PC-9 (cell line): ENCODE data around the gene NR5A1. TPM values are rescaled to one million over a fixed set of nuclear protein-coding genes. Genes with fewer than 3 reads are reported as not detected.

ENCODE experiments used
- BruUV-seq: library from RNA; stranded (reverse); fragments of 400-500 nt; replicated peaks from 2 replicates; lab custom pipeline; 2021; lab: Mats Ljungman, UMichigan
- CTCF ChIA-PET: fragments of 300-600 bp; sonication (Branson Sonifier 250); formaldehyde crosslinking; loops from one replicate; lab custom pipeline; 2022; ENCODE audit warnings: antibody characterized with exemption; lab: Charles Lee
- POLR2A ChIA-PET: fragments of 300-600 bp; sonication (Branson Sonifier 250); formaldehyde crosslinking; loops from one replicate; lab custom pipeline; 2022; ENCODE audit warnings: antibody characterized with exemption; ENCODE audit not compliant: unreplicated experiment; lab: Charles Lee
- DNase-seq, 2 experiments: peaks; one replicate each; pipeline versions ENCODE4 v3.0.0 to v3.0.0-alpha.2; 2015 to 2022; ENCODE audit warnings: mixed read lengths in 1 of 2
- H2AFZ ChIP-seq: fragments of 200-600 bp; sonication (generic); 2 replicates; pipeline ENCODE4 v1.8.1; 2017; ENCODE audit warnings: antibody characterized with exemption
- H3F3A ChIP-seq: fragments of 200-600 bp; sonication (generic); 2 replicates; pipeline ENCODE4 v1.8.1; 2017; ENCODE audit warnings: antibody characterized with exemption, mild to moderate bottlenecking, low read depth; ENCODE audit not compliant: insufficient read depth
- H3K27ac ChIP-seq: fragments of 200-600 bp; sonication (generic); 2 replicates; pipeline ENCODE4 v1.6.1; 2016; ENCODE audit warnings: mixed run types
- H3K27me3 ChIP-seq: fragments of 200-600 bp; sonication (generic); 2 replicates; pipeline ENCODE4 v1.6.1; 2016; ENCODE audit warnings: low read depth, mixed run types; ENCODE audit not compliant: insufficient read depth
- H3K36me3 ChIP-seq: fragments of 200-600 bp; sonication (generic); 2 replicates; pipeline ENCODE4 v1.6.1; 2016; ENCODE audit warnings: low read depth, mixed run types
- H3K4me1 ChIP-seq: fragments of 200-600 bp; sonication (generic); replicated peaks from 2 replicates; pipeline ENCODE4 v1.6.1; 2016; ENCODE audit warnings: mixed run types; ENCODE audit not compliant: insufficient read depth
- H3K4me2 ChIP-seq: fragments of 200-600 bp; sonication (generic); 2 replicates; pipeline ENCODE4 v1.6.1; 2017; ENCODE audit warnings: mixed run types
- H3K4me3 ChIP-seq: fragments of 200-600 bp; sonication (generic); 2 replicates; pipeline ENCODE4 v1.6.1; 2016; ENCODE audit warnings: mixed run types
- H3K79me2 ChIP-seq: fragments of 200-600 bp; sonication (generic); 2 replicates; pipeline ENCODE4 v1.6.1; 2017; ENCODE audit warnings: low read depth, mixed run types
- H3K9me2 ChIP-seq: fragments of 200-600 bp; sonication (generic); 2 replicates; pipeline ENCODE4 v1.8.1; 2017; ENCODE audit warnings: mild to moderate bottlenecking; ENCODE audit not compliant: insufficient read depth
- H3K9me3 ChIP-seq: fragments of 200-600 bp; sonication (generic); 2 replicates; pipeline ENCODE4 v1.8.1; 2016; ENCODE audit warnings: low read depth; ENCODE audit not compliant: insufficient read depth
- H4K20me1 ChIP-seq: fragments of 200-600 bp; sonication (generic); 2 replicates; pipeline ENCODE4 v1.8.1; 2017; ENCODE audit not compliant: insufficient read depth
- EZH2 ChIP-seq: fragments of 200-600 bp; sonication (generic); IDR thresholded peaks from 2 replicates; pipeline ENCODE4 v1.8.0; 2017; ENCODE audit warnings: antibody characterized with exemption, low read depth
- intact Hi-C: fragments of 100-400 bp; cut with micrococcal nuclease; formaldehyde crosslinking; loops from one replicate; pipeline ENCODE4 v1.10.0; 2022; ENCODE audit not compliant: unreplicated experiment
- total RNA-seq: library from RNA; stranded (reverse); gene quantifications from 2 replicates; pipeline ENCODE4 v1.2.3, GENCODE V29; 2021
- TF ChIP-seq, protein P1 (sequence below): fragments of 200-600 bp; sonication (generic); conservative IDR thresholded peaks from 2 replicates; pipeline ENCODE4 v1.6.1; 2017; ENCODE audit warnings: mixed run types, antibody characterized with exemption, mild to moderate bottlenecking, moderate library complexity

Gene NR5A1
- total RNA-seq, 1 experiment from 2014 or later: 0.15 TPM

DNA sequence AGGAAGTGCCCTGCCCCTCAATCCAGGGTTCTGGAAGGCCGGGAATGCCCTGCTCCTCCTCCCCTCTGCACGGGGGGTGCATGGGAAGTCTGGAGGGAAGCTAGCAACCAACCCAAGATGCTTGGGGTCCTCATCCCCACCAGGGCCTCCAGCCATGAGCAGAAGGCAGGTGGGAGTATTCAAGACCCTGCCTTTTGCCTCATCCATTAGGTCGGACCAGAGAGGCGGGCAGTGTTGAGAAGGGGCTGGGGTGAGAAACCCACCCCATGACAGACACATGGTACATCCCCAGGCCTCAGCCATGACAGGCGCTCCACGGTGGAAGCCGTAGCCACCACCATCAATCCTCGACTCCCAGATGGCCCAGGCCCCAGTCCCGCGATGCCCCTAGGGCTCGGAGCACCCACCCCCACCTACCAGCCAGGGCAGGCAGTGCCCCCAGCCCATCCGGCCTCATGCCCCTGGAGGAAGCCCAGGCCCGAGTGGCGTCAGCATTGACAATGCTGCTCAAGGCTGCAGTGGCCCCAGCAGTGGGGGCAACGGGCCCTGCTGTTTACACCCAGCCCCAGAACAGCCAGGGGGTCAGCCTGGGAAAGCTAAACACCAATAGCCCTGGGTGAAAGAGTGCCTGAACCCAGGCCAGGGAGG is 8.6 kb downstream of the NR5A1 start:
- H3K4me2 ChIP-seq: no peak overlapping the region
- CTCF ChIA-PET: interaction anchor here (0.5 to 0.6 kb wide), 2 partner anchors 84 to 506 kb away, joined by 3 to 6 read pairs; no protein-coding TSS in a partner anchor
- POLR2A ChIA-PET: no interaction called here
- H3K27me3 ChIP-seq: peaks cover 34% of the 10 kb centered on the region
- no peaks in the 10 kb centered on the region for H3K4me1 ChIP-seq
- no peaks in the 10 kb centered on the region for H3K79me2 ChIP-seq
- H3K4me3 ChIP-seq: no peak overlapping the region
- TF ChIP-seq EZH2: no peak
- TF ChIP-seq, protein P1, sequence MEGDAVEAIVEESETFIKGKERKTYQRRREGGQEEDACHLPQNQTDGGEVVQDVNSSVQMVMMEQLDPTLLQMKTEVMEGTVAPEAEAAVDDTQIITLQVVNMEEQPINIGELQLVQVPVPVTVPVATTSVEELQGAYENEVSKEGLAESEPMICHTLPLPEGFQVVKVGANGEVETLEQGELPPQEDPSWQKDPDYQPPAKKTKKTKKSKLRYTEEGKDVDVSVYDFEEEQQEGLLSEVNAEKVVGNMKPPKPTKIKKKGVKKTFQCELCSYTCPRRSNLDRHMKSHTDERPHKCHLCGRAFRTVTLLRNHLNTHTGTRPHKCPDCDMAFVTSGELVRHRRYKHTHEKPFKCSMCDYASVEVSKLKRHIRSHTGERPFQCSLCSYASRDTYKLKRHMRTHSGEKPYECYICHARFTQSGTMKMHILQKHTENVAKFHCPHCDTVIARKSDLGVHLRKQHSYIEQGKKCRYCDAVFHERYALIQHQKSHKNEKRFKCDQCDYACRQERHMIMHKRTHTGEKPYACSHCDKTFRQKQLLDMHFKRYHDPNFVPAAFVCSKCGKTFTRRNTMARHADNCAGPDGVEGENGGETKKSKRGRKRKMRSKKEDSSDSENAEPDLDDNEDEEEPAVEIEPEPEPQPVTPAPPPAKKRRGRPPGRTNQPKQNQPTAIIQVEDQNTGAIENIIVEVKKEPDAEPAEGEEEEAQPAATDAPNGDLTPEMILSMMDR: no peak
- no peaks in the 10 kb centered on the region for H4K20me1 ChIP-seq
- BruUV-seq: no TSS peak
- intact Hi-C loops: no loop called here
- no peaks in the 10 kb centered on the region for H3K9me2 ChIP-seq
- no peaks in the 10 kb centered on the region for H3F3A ChIP-seq
- no peaks in the 10 kb centered on the region for H3K9me3 ChIP-seq
- no peaks in the 10 kb centered on the region for H3K36me3 ChIP-seq
- no peak overlapping the region for H3K27ac ChIP-seq
- DNase-seq: no peak
- H2AFZ ChIP-seq: no peak overlapping the region

DNA sequence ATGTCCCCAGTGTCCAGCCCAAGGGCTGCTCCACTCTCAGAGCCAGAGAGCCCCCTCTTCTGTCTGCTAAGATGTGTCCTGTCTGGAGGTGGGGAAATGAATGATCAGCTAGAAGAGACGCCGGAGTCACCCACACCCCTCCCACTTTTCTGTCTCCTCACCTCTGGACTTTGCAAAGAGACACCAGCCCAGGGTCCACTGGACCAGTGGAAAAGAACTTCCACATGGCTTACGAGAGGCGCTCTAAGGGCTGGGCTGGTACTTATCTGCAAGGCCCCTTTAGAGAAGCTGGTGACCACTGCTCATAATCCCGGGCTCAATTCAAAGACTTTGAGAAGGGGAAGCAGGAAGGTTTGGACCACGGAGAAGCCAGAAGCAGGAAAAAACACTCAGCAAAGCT is 9.2 kb downstream of the NR5A1 start:
- no peaks in the 10 kb centered on the region for H4K20me1 ChIP-seq
- TF ChIP-seq EZH2: no peak
- TF ChIP-seq, protein P1: no peak
- no peak overlapping the region for H2AFZ ChIP-seq
- H3K4me2 ChIP-seq: no peak overlapping the region
- intact Hi-C loops: no loop called here
- H3K27me3 ChIP-seq: peaks cover 34% of the 10 kb centered on the region
- no peak for DNase-seq
- H3K79me2 ChIP-seq: no peaks in the 10 kb centered on the region
- POLR2A ChIA-PET: no interaction called here
- no peaks in the 10 kb centered on the region for H3K4me1 ChIP-seq
- no peak overlapping the region for H3K27ac ChIP-seq
- no peaks in the 10 kb centered on the region for H3K36me3 ChIP-seq
- CTCF ChIA-PET: interaction anchor here (0.5 kb wide), 1 partner anchor 84 kb away, joined by 3 read pairs; no protein-coding TSS in a partner anchor
- no TSS peak for BruUV-seq
- H3F3A ChIP-seq: no peaks in the 10 kb centered on the region
- H3K9me2 ChIP-seq: no peaks in the 10 kb centered on the region
- H3K4me3 ChIP-seq: no peak overlapping the region
- no peaks in the 10 kb centered on the region for H3K9me3 ChIP-seq

DNA sequence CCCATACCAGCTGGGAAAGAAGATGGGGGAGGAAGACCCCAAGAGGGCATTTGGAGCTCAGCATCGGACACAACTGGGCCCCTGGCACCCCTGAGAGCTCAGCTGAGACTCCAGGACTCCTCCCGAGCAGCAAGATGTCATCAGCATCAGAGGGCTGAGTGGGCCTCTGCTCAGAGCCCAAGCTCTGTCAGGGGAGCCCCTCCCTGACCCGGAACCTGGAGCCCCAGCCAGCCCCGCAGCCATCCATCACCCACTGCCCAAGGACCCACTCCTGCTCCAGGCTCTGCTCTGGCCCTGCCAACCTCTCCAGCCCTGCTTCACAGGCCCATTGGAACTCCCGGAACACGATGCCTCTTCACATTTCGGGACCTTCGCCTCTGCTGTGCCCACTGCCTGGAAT is 9.8 kb downstream of the NR5A1 start:
- Histone ChIP-seq H3K4me1 (no peaks in the 10 kb centered on the region), H3K79me2 (no peaks in the 10 kb centered on the region), H4K20me1 (no peaks in the 10 kb centered on the region), H3K9me3 (no peaks in the 10 kb centered on the region), H3K9me2 (no peaks in the 10 kb centered on the region), H3K27me3 (peaks cover 34% of the 10 kb centered on the region), H3K36me3 (no peaks in the 10 kb centered on the region), H2AFZ (no peak overlapping the region), H3F3A (no peaks in the 10 kb centered on the region), H3K4me3 (no peak overlapping the region), H3K27ac (no peak overlapping the region), H3K4me2 (no peak overlapping the region)
- TF ChIP-seq, protein P1: no peak
- no peak for TF ChIP-seq EZH2
- no peak for DNase-seq
- intact Hi-C loops: no loop called here
- no TSS peak for BruUV-seq
- ChIA-PET POLR2A (no interaction called here), CTCF (no interaction called here)
